Measurements from ENCODE around the gene PDE11A.

GRCh38 chr2:177983183-177983788 lies 89.3 kb downstream of the PDE11A start:
- peak; percentile 80 for TF ChIP-seq CTCF (CRISPR knock-in tag; IDR thresholded peaks at IDR 0.05)
- no peak for TF ChIP-seq NKX3-1 (CRISPR knock-in tag; IDR thresholded peaks at IDR 0.05)
- TF ChIP-seq DMTF1 (CRISPR knock-in tag; IDR thresholded peaks at IDR 0.05), result no peak
- no peak for TF ChIP-seq GABPB1 (CRISPR knock-in tag; IDR thresholded peaks at IDR 0.05)
- TF ChIP-seq ZSCAN5A (CRISPR knock-in tag; IDR thresholded peaks at IDR 0.05; ENCODE audit: borderline replicate concordance), result no peak
- no peak for TF ChIP-seq ZNF530 (CRISPR knock-in tag; IDR thresholded peaks at IDR 0.05; ENCODE audit: low read depth)
- TF ChIP-seq ZNF343 (CRISPR knock-in tag; IDR thresholded peaks at IDR 0.05), result no peak
- TF ChIP-seq RBAK (CRISPR knock-in tag; IDR thresholded peaks at IDR 0.05), result no peak
